ENCODE measurements around the gene FFAR4.
A peak's percentile ranks its signal among the peaks of the same experiment; 100 is the strongest.

The FFAR4 gene

GRCh38 chr10:93599778-93600177 is 33.3 kb downstream of the FFAR4 start:
- DNase-seq (ENCODE audit: low spot score): no peak

GRCh38 chr10:93600446-93601145 is 34.1 kb downstream of the FFAR4 start:
- DNase-seq (ENCODE audit: low spot score): no peak

- peak; percentile 14 for DNase-seq (ENCODE audit: low spot score)
These were observed 34.8 kb downstream of the FFAR4 start, which contains the start of gene RBP4 for GRCh38 chr10:93601146-93601773. RBP4 (minus strand) TSS chr10:93601235; CDS start chr10:93601028, 207 bp downstream.

GRCh38 chr10:93601774-93602162 is 35.3 kb downstream of the FFAR4 start:
- no peak for DNase-seq (ENCODE audit: low spot score)

- DNase-seq (ENCODE audit: low spot score): no peak
These were observed 36.6 kb downstream of the FFAR4 start for GRCh38 chr10:93603023-93603422.

GRCh38 chr10:93604146-93604545 is 37.7 kb downstream of the FFAR4 start:
- no peak for DNase-seq (ENCODE audit: low spot score)

GRCh38 chr10:93608421-93608820 is 42.0 kb downstream of the FFAR4 start:
- no peak for DNase-seq (ENCODE audit: low spot score)

GRCh38 chr10:93612311-93612710 is 45.8 kb downstream of the FFAR4 start, which contains the start of gene PDE6C:
PDE6C (plus strand) TSS chr10:93612537; CDS start chr10:93612726, 189 bp downstream.
- no peak for DNase-seq (ENCODE audit: low spot score)

GRCh38 chr10:93613126-93613525 is 46.7 kb downstream of the FFAR4 start:
- DNase-seq (ENCODE audit: low spot score): no peak

- DNase-seq (ENCODE audit: low spot score): no peak
These were observed 47.8 kb downstream of the FFAR4 start for GRCh38 chr10:93614101-93614825.

GRCh38 chr10:93615576-93616235 is 49.2 kb downstream of the FFAR4 start:
- no peak for DNase-seq (ENCODE audit: low spot score)

- DNase-seq (ENCODE audit: low spot score): no peak
These were observed 54.5 kb downstream of the FFAR4 start for GRCh38 chr10:93620925-93621324.

GRCh38 chr10:93622942-93623341 is 56.5 kb downstream of the FFAR4 start:
- no peak for DNase-seq (ENCODE audit: low spot score)

GRCh38 chr10:93628858-93629257 is 62.4 kb downstream of the FFAR4 start:
- no peak for DNase-seq (ENCODE audit: low spot score)

- no peak for DNase-seq (ENCODE audit: low spot score)
These were observed 63.3 kb downstream of the FFAR4 start for GRCh38 chr10:93629647-93630305.

GRCh38 chr10:93630625-93631557 is 64.4 kb downstream of the FFAR4 start:
- DNase-seq (ENCODE audit: low spot score): no peak

Measured in putamen (tissue), 1 donor.